AG09319 (cell line): ENCODE results near the gene CUL4A.

Source experiments
- DNase-seq: peaks from one replicate; pipeline ENCODE4 v3.0.0-alpha.2; 2010; ENCODE audit warnings: low read depth; ENCODE audit errors: extremely low read depth
- TF ChIP-seq, protein P1 (sequence below): IDR thresholded peaks from 2 replicates; pipeline ENCODE4 v1.5.1; 2011; ENCODE audit warnings: low read depth, mild to moderate bottlenecking, inconsistent platforms, low read length, moderate library complexity

CUL4A gene

DNA sequence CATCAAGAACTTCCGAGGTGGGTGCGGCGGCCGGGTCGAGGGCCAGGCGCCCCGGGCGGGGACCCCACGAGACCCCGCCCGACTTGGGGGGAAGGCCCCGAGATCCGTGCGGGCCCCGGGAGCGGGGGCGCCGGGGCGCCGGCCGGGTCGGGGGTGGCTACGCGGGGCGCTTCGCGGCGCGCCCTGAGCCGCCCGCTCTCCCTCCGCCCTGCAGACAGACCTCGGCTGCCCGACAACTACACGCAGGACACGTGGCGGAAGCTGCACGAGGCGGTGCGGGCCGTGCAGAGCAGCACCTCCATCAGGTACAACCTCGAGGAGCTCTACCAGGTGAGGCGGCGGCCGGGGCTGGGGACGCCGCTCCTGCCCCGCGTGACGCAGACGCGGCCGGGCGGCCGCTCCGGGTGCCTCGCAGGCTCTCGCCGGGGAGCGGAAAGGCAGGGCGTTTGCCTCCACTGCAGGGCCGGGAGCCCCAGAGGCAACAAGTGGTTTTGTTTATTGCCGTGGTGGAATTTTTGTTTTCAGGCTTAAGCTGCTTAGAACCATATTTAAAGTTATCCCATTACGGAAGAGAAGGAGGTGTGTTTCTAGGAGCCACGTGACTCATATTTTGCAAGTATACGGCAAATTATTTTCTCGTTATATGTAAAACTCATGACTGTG is 477 bp downstream of the CUL4A start:
- no peak for DNase-seq
- TF ChIP-seq, protein P1, sequence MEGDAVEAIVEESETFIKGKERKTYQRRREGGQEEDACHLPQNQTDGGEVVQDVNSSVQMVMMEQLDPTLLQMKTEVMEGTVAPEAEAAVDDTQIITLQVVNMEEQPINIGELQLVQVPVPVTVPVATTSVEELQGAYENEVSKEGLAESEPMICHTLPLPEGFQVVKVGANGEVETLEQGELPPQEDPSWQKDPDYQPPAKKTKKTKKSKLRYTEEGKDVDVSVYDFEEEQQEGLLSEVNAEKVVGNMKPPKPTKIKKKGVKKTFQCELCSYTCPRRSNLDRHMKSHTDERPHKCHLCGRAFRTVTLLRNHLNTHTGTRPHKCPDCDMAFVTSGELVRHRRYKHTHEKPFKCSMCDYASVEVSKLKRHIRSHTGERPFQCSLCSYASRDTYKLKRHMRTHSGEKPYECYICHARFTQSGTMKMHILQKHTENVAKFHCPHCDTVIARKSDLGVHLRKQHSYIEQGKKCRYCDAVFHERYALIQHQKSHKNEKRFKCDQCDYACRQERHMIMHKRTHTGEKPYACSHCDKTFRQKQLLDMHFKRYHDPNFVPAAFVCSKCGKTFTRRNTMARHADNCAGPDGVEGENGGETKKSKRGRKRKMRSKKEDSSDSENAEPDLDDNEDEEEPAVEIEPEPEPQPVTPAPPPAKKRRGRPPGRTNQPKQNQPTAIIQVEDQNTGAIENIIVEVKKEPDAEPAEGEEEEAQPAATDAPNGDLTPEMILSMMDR, result no peak

DNA sequence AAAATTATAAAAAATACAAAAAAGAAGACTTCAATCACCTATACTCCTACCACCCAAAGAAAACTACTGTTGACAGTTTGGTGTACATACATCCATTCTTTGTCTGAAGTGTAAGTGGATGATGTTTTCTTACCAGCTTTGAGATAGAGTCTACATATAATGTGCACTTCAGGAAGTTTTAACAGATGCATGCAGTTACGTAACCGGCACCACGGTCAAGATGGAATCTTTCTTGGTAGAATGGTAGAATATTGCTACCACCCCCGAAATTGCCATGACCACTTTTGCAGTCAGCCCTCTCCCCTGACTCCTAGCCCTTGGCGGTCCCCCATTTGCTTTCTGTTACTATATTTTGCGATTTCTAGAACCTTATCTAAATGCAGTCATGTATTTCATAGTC is 1.4 kb downstream of the CUL4A start:
- TF ChIP-seq, protein P1, result no peak
- no peak for DNase-seq

DNA sequence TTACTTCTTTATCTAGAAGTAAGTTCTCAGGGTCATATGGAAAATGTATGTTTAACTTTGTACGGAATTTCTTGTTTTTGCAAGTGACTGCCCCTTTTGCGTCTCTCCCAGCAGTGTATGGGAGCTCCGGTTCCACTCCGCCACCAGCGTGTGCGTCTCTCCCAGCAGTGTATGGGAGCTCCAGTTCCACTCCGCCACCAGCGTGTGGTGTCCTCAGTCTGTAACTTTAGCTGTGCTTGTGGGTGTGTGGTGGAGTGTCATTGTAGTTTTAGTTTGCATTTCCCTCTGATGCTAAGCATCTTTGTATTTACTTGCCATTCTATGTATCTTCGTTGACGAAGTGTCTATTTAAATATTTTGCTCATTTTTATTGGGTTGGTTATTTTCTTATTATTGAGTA is 2.4 kb downstream of the CUL4A start:
- no peak for DNase-seq
- TF ChIP-seq, protein P1, result no peak

DNA sequence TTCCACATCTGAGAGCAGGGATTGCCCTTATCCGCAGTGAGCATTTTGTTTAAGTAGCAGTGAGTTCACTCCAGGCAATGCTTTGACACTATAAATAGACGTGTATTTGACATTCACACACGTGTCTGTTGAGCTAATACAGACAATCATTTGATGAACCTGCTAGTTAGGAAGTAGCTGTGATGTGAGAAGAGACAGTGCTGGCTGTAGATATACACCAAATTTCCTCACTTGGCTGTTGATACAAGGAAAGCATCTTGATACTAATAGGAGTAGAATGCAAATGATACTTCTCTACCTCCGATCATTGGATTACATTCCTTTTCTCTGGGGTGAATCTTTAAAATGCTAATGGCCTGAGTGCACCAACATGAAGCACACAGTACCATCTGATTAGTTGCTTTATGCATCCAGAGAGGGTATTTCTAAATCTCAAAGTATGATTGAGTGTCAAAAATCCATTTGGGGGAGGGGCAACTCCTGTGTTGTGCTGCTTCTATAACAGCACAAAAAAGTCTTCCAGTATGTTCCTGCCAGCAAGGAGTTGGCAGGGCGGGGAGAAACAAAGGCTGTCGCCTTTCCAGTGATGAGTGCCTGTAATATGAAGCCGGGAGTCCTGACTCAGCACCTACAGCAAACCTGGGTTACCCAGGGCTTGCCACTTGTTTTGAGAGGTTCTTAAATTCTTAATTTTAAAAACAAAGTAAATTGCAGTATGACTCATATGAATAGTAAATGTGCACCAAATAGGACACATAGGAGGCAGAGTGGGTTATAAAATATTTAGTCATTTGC is 7.0 kb downstream of the CUL4A start:
- DNase-seq, result no peak

DNA sequence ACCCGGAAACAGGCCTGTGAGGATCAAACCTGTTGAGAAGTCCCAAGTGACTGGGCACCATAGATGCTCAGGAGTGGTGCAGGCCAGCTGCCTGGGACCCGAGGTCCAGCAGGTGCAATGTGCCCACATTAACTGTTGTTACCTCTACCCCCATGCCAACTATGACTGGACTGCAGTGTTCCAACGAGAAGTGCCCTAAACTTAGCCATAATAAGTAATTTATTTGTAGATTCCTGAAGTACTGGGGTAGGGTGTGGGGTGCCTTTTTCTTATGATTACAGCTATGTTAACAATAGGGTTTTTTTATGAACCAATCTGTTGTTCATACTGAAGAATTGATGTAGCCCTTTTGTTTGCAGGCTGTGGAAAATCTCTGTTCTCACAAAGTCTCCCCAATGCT is 9.2 kb downstream of the CUL4A start:
- no peak for DNase-seq
- TF ChIP-seq, protein P1, result no peak

More for the DNA sequence above, 7.0 kb downstream of the CUL4A start:
- TF ChIP-seq, protein P1, result no peak

DNA sequence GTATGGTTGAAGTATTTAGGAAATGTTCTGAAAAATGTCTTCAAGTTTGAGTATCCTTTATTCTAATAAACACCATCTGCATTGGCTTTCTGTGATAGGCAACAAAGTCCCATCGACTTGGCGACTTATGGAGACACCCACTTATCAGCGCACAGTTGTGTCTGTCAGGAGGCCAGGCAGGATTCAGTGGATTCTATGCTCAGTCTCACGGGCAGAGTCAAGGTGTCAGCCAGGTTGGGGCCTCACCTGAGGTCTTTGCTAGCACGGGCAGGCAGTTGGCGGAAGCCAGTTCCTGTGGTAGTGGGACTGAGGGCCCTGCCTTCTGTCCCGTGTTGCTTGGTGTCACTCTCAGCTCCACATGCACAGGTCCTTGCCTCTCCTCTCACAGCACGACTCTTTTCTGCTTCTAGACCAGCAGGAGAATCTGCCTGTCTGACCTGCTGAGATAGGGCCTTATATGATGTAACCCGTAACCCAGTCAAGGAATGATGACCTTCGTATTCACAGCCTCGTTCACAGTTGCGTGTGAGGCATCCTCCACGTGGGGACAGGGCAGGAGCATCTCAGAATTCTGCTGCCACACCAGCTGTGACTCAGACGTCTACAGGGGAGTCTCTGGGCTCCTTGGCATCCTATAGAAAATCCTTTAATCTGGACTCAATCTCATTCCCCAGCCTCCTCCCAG is 10.0 kb downstream of the CUL4A start:
- TF ChIP-seq, protein P1, result no peak
- DNase-seq, result no peak

DNA sequence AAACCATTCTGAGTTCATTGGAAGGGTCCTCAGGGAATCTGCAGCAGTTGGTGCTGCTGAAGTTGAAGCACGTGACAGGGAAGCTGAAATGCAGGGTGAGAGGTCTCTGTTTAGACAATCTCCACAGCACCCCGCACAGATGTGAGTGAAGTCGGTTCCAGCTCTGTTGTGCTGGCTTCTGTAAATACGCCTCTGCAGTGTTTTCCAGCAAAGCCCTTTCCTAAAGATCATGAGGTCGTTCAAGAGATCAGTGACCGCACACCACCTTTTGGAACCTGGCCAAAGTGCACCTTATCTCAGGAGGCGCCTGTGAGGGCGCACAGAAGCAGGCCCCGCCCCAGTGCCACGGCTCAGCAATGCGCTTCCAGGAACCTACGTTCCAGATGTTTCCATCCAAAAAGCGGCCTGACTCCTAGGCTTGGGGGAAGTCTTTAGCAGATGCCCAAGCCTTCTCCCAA is 10.8 kb downstream of the CUL4A start:
- TF ChIP-seq, protein P1, result no peak
- DNase-seq, result no peak
